Measurements from ENCODE around the gene SLC22A7. TPM values are rescaled to one million over a fixed set of nuclear protein-coding genes. Genes with fewer than 3 reads are reported as not detected.

SLC22A7 gene
- polyA plus RNA-seq, 1 donor from 2014 or later = 2.3 TPM

DNA sequence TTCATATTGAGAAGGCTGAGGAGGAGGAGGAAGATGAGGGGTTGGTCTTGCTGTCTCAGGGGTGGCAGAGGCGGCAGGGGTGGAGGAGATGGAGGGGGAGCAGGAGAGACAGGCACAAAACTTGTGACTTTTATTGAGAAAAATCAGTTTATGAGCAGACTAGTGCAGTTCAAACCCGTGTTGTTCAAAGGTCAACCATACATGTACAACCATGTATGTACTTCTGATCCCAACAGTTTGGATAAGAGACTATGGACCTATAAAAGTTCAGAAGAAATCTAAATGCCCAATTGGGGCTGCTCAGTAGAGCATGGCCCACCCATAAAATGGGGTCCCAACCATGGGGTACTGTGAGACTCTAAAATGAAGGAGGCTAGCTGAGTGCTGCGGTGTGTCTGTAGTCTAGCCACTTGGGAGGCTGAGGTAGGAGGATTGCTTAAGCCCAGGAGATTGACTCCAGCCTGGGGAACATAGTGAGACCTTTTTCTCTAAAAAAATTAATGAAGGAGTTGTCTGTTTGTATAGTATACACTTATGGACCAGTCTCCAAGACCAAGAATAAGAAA lies 7.6 kb upstream of the SLC22A7 start:
- Histone ChIP-seq H2AFZ (ENCODE audit: low read depth, low read length) (no peak overlapping the region), H3K79me2 (replicated peaks; ENCODE audit: insufficient read depth, low read length) (no peaks in the 10 kb centered on the region), H3K36me3 (ENCODE audit: insufficient read depth, low read length) (no peaks in the 10 kb centered on the region), H3K9me3 (ENCODE audit: low read length) (no peaks in the 10 kb centered on the region), H3K4me3 (ENCODE audit: low read length) (no peak overlapping the region), H3K9ac (ENCODE audit: low read length) (no peak overlapping the region), H3K9me2 (ENCODE audit: insufficient read depth, low read length) (no peaks in the 10 kb centered on the region), H3K27me3 (ENCODE audit: insufficient read depth, low read depth, low read length) (no peaks in the 10 kb centered on the region), H3K27ac (ENCODE audit: low read length) (no peak overlapping the region), H3K4me2 (ENCODE audit: low read length) (no peak overlapping the region), H3F3A (ENCODE audit: insufficient read depth, low read length, poor library complexity, severe bottlenecking) (no peaks in the 10 kb centered on the region), H4K20me1 (ENCODE audit: insufficient read depth) (no peaks in the 10 kb centered on the region)
- TF ChIP-seq RAD21 (conservative IDR thresholded peaks at IDR 0.05) = no peak
- TF ChIP-seq EP300 (conservative IDR thresholded peaks at IDR 0.05; ENCODE audit: poor library complexity, severe bottlenecking) = no peak
- no peak for TF ChIP-seq EZH2 (IDR thresholded peaks at IDR 0.05; ENCODE audit: borderline replicate concordance, insufficient read depth, low read length, poor library complexity, severe bottlenecking)
- TF ChIP-seq, protein P1, sequence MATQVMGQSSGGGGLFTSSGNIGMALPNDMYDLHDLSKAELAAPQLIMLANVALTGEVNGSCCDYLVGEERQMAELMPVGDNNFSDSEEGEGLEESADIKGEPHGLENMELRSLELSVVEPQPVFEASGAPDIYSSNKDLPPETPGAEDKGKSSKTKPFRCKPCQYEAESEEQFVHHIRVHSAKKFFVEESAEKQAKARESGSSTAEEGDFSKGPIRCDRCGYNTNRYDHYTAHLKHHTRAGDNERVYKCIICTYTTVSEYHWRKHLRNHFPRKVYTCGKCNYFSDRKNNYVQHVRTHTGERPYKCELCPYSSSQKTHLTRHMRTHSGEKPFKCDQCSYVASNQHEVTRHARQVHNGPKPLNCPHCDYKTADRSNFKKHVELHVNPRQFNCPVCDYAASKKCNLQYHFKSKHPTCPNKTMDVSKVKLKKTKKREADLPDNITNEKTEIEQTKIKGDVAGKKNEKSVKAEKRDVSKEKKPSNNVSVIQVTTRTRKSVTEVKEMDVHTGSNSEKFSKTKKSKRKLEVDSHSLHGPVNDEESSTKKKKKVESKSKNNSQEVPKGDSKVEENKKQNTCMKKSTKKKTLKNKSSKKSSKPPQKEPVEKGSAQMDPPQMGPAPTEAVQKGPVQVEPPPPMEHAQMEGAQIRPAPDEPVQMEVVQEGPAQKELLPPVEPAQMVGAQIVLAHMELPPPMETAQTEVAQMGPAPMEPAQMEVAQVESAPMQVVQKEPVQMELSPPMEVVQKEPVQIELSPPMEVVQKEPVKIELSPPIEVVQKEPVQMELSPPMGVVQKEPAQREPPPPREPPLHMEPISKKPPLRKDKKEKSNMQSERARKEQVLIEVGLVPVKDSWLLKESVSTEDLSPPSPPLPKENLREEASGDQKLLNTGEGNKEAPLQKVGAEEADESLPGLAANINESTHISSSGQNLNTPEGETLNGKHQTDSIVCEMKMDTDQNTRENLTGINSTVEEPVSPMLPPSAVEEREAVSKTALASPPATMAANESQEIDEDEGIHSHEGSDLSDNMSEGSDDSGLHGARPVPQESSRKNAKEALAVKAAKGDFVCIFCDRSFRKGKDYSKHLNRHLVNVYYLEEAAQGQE (IDR thresholded peaks at IDR 0.05; ENCODE audit: borderline replicate concordance) = no peak
- no peak for TF ChIP-seq MXI1 (conservative IDR thresholded peaks at IDR 0.05; ENCODE audit: poor library complexity, severe bottlenecking)
- TF ChIP-seq POLR2AphosphoS5 (IDR thresholded peaks at IDR 0.05) = no peak
- no peak for TF ChIP-seq TAF1 (IDR thresholded peaks at IDR 0.05; ENCODE audit: low read depth)
- TF ChIP-seq CTCF (IDR thresholded peaks at IDR 0.05; ENCODE audit: poor library complexity, severe bottlenecking) = no peak
- TF ChIP-seq SMC3 (conservative IDR thresholded peaks at IDR 0.05; ENCODE audit: poor library complexity) = no peak

DNA sequence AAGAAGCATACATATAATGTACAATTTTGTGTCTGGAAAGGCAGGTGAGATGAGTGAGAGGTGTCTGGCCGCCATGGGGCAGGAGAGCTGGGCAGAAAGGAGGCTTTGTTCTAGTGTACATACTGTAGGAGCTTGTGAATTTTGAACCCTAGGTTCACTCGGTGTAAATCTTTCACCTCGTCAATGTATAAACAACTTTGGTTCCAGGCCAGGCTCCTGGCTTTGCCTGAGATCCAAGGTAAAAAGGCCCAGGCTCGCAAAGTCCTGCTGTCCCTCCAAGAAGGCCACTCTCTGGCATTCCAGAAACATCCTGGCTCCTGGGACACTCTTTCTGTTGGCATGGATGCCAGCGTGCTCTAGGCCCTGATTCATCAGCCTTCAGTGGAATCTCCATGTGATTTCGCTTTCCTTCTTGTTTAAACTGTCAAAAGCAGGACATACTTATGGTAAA lies 7.1 kb upstream of the SLC22A7 start:
- no peaks in the 10 kb centered on the region for H3K27me3 ChIP-seq (ENCODE audit: insufficient read depth, low read depth, low read length)
- TF ChIP-seq RAD21 (conservative IDR thresholded peaks at IDR 0.05) (no peak), MXI1 (conservative IDR thresholded peaks at IDR 0.05; ENCODE audit: poor library complexity, severe bottlenecking) (no peak), SMC3 (conservative IDR thresholded peaks at IDR 0.05; ENCODE audit: poor library complexity) (no peak), POLR2AphosphoS5 (IDR thresholded peaks at IDR 0.05) (no peak), EP300 (conservative IDR thresholded peaks at IDR 0.05; ENCODE audit: poor library complexity, severe bottlenecking) (no peak), CTCF (IDR thresholded peaks at IDR 0.05; ENCODE audit: poor library complexity, severe bottlenecking) (no peak), EZH2 (IDR thresholded peaks at IDR 0.05; ENCODE audit: borderline replicate concordance, insufficient read depth, low read length, poor library complexity, severe bottlenecking) (no peak), TAF1 (IDR thresholded peaks at IDR 0.05; ENCODE audit: low read depth) (no peak)
- TF ChIP-seq, protein P1 (IDR thresholded peaks at IDR 0.05; ENCODE audit: borderline replicate concordance) = no peak
- no peak overlapping the region for H2AFZ ChIP-seq (ENCODE audit: low read depth, low read length)
- no peaks in the 10 kb centered on the region for H3K79me2 ChIP-seq (replicated peaks; ENCODE audit: insufficient read depth, low read length)
- H3K9me2 ChIP-seq (ENCODE audit: insufficient read depth, low read length) = no peaks in the 10 kb centered on the region
- no peaks in the 10 kb centered on the region for H3K9me3 ChIP-seq (ENCODE audit: low read length)
- no peak overlapping the region for H3K4me2 ChIP-seq (ENCODE audit: low read length)
- no peaks in the 10 kb centered on the region for H4K20me1 ChIP-seq (ENCODE audit: insufficient read depth)
- H3K4me3 ChIP-seq (ENCODE audit: low read length) = no peak overlapping the region
- H3K9ac ChIP-seq (ENCODE audit: low read length) = no peak overlapping the region
- H3K27ac ChIP-seq (ENCODE audit: low read length) = no peak overlapping the region
- H3K36me3 ChIP-seq (ENCODE audit: insufficient read depth, low read length) = no peaks in the 10 kb centered on the region
- no peaks in the 10 kb centered on the region for H3F3A ChIP-seq (ENCODE audit: insufficient read depth, low read length, poor library complexity, severe bottlenecking)

Data from neural cell (in vitro differentiated cells).